ENCODE results near the gene BBX. TPM values are rescaled to one million over a fixed set of nuclear protein-coding genes. Genes with fewer than 3 reads are reported as not detected.

The BBX gene
- total and polyA plus RNA-seq, 4 donors: 4.7 to 25.1 (median 20.5) TPM

GRCh38 chr3:107641572-107642307 is 119.0 kb downstream of the BBX start:
- no peak overlapping the region for H3K27ac ChIP-seq (ENCODE audit: low read depth in 1 of 2, low read length in 2 of 2)
- no peak for DNase-seq (ENCODE audit: low spot score)
- TF ChIP-seq MAX (IDR thresholded peaks at IDR 0.05) (no peak), ATF3 (IDR thresholded peaks at IDR 0.05) (no peak), HNF4A (conservative IDR thresholded peaks at IDR 0.05) (peak in 1 of 2 donors; percentile 21), RXRA (IDR thresholded peaks at IDR 0.05) (peak in 1 of 2 donors; percentile 29), SP1 (IDR thresholded peaks at IDR 0.05) (no peak), FOXA2 (IDR thresholded peaks at IDR 0.05) (no peak), HNF4G (IDR thresholded peaks at IDR 0.05) (no peak), YY1 (IDR thresholded peaks at IDR 0.05) (no peak), TAF1 (conservative IDR thresholded peaks at IDR 0.05) (no peak), RAD21 (IDR thresholded peaks at IDR 0.05) (no peak), NR2F2 (IDR thresholded peaks at IDR 0.05) (no peak), CTCF (IDR thresholded peaks at IDR 0.05; ENCODE audit: low read depth, low read length, missing input control) (no peak), ZBTB33 (IDR thresholded peaks at IDR 0.05) (no peak), GABPA (IDR thresholded peaks at IDR 0.05 in 1 of 2, conservative IDR thresholded peaks at IDR 0.05 in 1 of 2) (no peak), JUND (IDR thresholded peaks at IDR 0.05) (no peak), FOXA1 (IDR thresholded peaks at IDR 0.05) (no peak), REST (IDR thresholded peaks at IDR 0.05) (peak; percentile 17), EGR1 (IDR thresholded peaks at IDR 0.05; ENCODE audit: low read depth in 2 of 2) (no peak)
- H3K9ac ChIP-seq (ENCODE audit: low read depth in 1 of 2, low read length in 2 of 2): no peak overlapping the region
- no peaks in the 10 kb centered on the region for H3K4me1 ChIP-seq (ENCODE audit: control insufficient read depth in 4 of 4, insufficient read depth in 4 of 4, low read length in 3 of 4)
- no peaks in the 10 kb centered on the region for H3K9me3 ChIP-seq (ENCODE audit: control insufficient read depth in 4 of 4, low read length in 3 of 4)
- no peak overlapping the region for H3K4me3 ChIP-seq (ENCODE audit: low read depth in 1 of 3, low read length in 3 of 3)
- H3K27me3 ChIP-seq (ENCODE audit: control insufficient read depth in 4 of 4, insufficient read depth in 4 of 4, low read length in 3 of 4): no peaks in the 10 kb centered on the region
- H3K36me3 ChIP-seq (ENCODE audit: control insufficient read depth in 4 of 4, insufficient read depth in 3 of 4, low read depth in 1 of 4, low read length in 3 of 4): no peaks in the 10 kb centered on the region
- 84% methylated on average over 2 of the region's 2 CpGs for WGBS
